Breast epithelium (tissue), 4 donors: Measurements from ENCODE around the gene SAMD7. TPM values are rescaled to one million over a fixed set of nuclear protein-coding genes. Genes with fewer than 3 reads are reported as not detected.

ENCODE experiments used
- DNase-seq, 2 donors: peaks; one replicate each; pipeline ENCODE4 v3.0.0-alpha.2; 2019; ENCODE audit warnings: low spot score in 2 of 2
- H3K27ac ChIP-seq, 2 donors: fragments of 200-600 bp; sonication (generic) in 1 of 2; one replicate each; pipeline ENCODE4 v1.5.1; 2016 to 2019; ENCODE audit warnings: mild to moderate bottlenecking in 1 of 2
- H3K27me3 ChIP-seq, 2 donors: fragments of 200-600 bp; sonication (generic) in 1 of 2; one replicate each; pipeline versions ENCODE4 v1.5.1 to v1.6.0; 2017 to 2019; ENCODE audit warnings: control low read depth in 1 of 2, mild to moderate bottlenecking in 1 of 2
- H3K36me3 ChIP-seq: fragments of 200-600 bp; one replicate; pipeline ENCODE4 v1.5.1; 2019
- H3K4me1 ChIP-seq, 2 donors: fragments of 200-600 bp; sonication (generic); one replicate each; pipeline ENCODE4 v1.5.1; 2016 to 2019; ENCODE audit warnings: control low read depth in 1 of 2
- H3K4me3 ChIP-seq, 3 donors: fragments of 200-600 bp; sonication (generic); 1 replicate in 2 of 3; 2 replicates in 1 of 3; pipeline ENCODE4 v1.5.1; 2016 to 2019; ENCODE audit warnings: mild to moderate bottlenecking in 3 of 3, moderate library complexity in 2 of 3
- H3K9me3 ChIP-seq, 2 donors: fragments of 200-600 bp; sonication (generic) in 1 of 2; one replicate each; pipeline ENCODE4 v1.5.1; 2016 to 2019; ENCODE audit warnings: control low read depth in 1 of 2
- POLR2A ChIP-seq: fragments of 450-650 bp; IDR thresholded peaks from one replicate; pipeline ENCODE4 v1.6.1; 2016; ENCODE audit warnings: antibody characterized with exemption, mild to moderate bottlenecking, moderate library complexity
- POLR2AphosphoS5 ChIP-seq, 3 donors: sonication (generic); formaldehyde crosslinking; IDR thresholded peaks; one replicate each; pipeline ENCODE4 v1.6.1; 2017; ENCODE audit warnings: antibody characterized with exemption in 3 of 3
- intact Hi-C: fragments of 100-400 bp; cut with DNase I; formaldehyde crosslinking; loops from one replicate; pipeline ENCODE4 v1.15.1; 2023; ENCODE audit warnings: low total_unique reads
- total RNA-seq, 3 donors: library from RNA; depleted of rRNA; stranded (reverse); fragments of >200 nt; gene quantifications; one replicate each; pipeline ENCODE4 v1.1.0, GENCODE V29; 2016
- TF ChIP-seq, protein P1 (sequence below), 3 donors: fragments of 450-650 bp; IDR thresholded peaks; one replicate each; pipeline ENCODE4 v1.5.1; 2016 to 2017; ENCODE audit warnings: antibody characterized with exemption in 3 of 3, mild to moderate bottlenecking in 3 of 3, moderate library complexity in 3 of 3

SAMD7 gene
- total RNA-seq, 3 donors from 2014 or later: under 0.01 TPM; not detected in 2

- no peaks in the 10 kb centered on the region for H3K27me3 ChIP-seq
- H3K4me3 ChIP-seq: peak overlapping the region; percentile 79 to 96 (median 93)
- intact Hi-C loops: no loop called here
- H3K9me3 ChIP-seq: no peaks in the 10 kb centered on the region
- DNase-seq: no peak
- no peaks in the 10 kb centered on the region for H3K36me3 ChIP-seq
- peak overlapping the region; percentile 94 to 98 for H3K27ac ChIP-seq
- TF ChIP-seq POLR2AphosphoS5 (IDR thresholded peaks at IDR 0.05) (no peak), POLR2A (no peak)
- TF ChIP-seq, protein P1, sequence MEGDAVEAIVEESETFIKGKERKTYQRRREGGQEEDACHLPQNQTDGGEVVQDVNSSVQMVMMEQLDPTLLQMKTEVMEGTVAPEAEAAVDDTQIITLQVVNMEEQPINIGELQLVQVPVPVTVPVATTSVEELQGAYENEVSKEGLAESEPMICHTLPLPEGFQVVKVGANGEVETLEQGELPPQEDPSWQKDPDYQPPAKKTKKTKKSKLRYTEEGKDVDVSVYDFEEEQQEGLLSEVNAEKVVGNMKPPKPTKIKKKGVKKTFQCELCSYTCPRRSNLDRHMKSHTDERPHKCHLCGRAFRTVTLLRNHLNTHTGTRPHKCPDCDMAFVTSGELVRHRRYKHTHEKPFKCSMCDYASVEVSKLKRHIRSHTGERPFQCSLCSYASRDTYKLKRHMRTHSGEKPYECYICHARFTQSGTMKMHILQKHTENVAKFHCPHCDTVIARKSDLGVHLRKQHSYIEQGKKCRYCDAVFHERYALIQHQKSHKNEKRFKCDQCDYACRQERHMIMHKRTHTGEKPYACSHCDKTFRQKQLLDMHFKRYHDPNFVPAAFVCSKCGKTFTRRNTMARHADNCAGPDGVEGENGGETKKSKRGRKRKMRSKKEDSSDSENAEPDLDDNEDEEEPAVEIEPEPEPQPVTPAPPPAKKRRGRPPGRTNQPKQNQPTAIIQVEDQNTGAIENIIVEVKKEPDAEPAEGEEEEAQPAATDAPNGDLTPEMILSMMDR (IDR thresholded peaks at IDR 0.05): no peak
- H3K4me1 ChIP-seq: peaks cover 0 to 5% of the 10 kb centered on the region in 2 donors
Observed at GRCh38 chr3:169965562-169966427, 54.4 kb downstream of the SAMD7 start.

GRCh38 chr3:169966428-169966950 lies 55.1 kb downstream of the SAMD7 start, which contains the start of gene SEC62:
Gene SEC62, plus strand, starts transcription at chr3:169966807. Its CDS starts 16 bp downstream, at chr3:169966823.
- DNase-seq: peak; percentile 88 to 95
- intact Hi-C loops: no loop called here
- H3K9me3 ChIP-seq: no peaks in the 10 kb centered on the region
- H3K27me3 ChIP-seq: no peaks in the 10 kb centered on the region
- no peaks in the 10 kb centered on the region for H3K36me3 ChIP-seq
- peak within 1 kb of the TSS; percentile 79 to 96 (median 93) for H3K4me3 ChIP-seq
- peak within 1 kb of the TSS; percentile 94 to 98 for H3K27ac ChIP-seq
- peaks cover 0 to 5% of the 10 kb centered on the region in 2 donors for H3K4me1 ChIP-seq
- TF ChIP-seq POLR2A: peak; percentile 73
- TF ChIP-seq POLR2AphosphoS5 (IDR thresholded peaks at IDR 0.05): peak; percentile 93 to 97 (median 96)
- TF ChIP-seq, protein P1 (IDR thresholded peaks at IDR 0.05): peak; percentile 16 to 48 (median 40)

- H3K4me1 ChIP-seq: peaks cover 0 to 5% of the 10 kb centered on the region in 2 donors
- DNase-seq: peak; percentile 26 to 52
Observed at GRCh38 chr3:169966951-169967915, 55.9 kb downstream of the SAMD7 start.

GRCh38 chr3:169968224-169968885 lies 57.0 kb downstream of the SAMD7 start:
- Histone ChIP-seq H3K27me3 (no peaks in the 10 kb centered on the region), H3K9me3 (no peaks in the 10 kb centered on the region), H3K27ac (no peak overlapping the region), H3K36me3 (no peaks in the 10 kb centered on the region), H3K4me1 (peaks cover 0 to 5% of the 10 kb centered on the region in 2 donors), H3K4me3 (peak overlapping the region; percentile 79 to 96 (median 93))
- DNase-seq: no peak
- TF ChIP-seq POLR2AphosphoS5 (IDR thresholded peaks at IDR 0.05): no peak
- TF ChIP-seq, protein P1 (IDR thresholded peaks at IDR 0.05): no peak
- TF ChIP-seq POLR2A: no peak
- intact Hi-C loops: no loop called here

More at GRCh38 chr3:169966951-169967915, 55.9 kb downstream of the SAMD7 start:
- no peaks in the 10 kb centered on the region for H3K27me3 ChIP-seq
- intact Hi-C loops: no loop called here
- H3K36me3 ChIP-seq: no peaks in the 10 kb centered on the region
- no peaks in the 10 kb centered on the region for H3K9me3 ChIP-seq
- H3K27ac ChIP-seq: peak overlapping the region; percentile 94 to 98
- TF ChIP-seq, protein P1 (IDR thresholded peaks at IDR 0.05): no peak
- TF ChIP-seq POLR2AphosphoS5 (IDR thresholded peaks at IDR 0.05): no peak
- TF ChIP-seq POLR2A: no peak
- peak overlapping the region; percentile 79 to 96 (median 93) for H3K4me3 ChIP-seq
